ENCODE measurements around the gene TM6SF1. TPM values are rescaled to one million over a fixed set of nuclear protein-coding genes. Genes with fewer than 3 reads are reported as not detected.

TM6SF1 gene
- total RNA-seq, 4 donors from 2014 or later = 9.5 to 34.3 (median 14.0) TPM

- no peak for TF ChIP-seq CTCF (IDR thresholded peaks at IDR 0.05; ENCODE audit: low read depth)
Observed at GRCh38 chr15:83066034-83066733, 41.3 kb upstream of the TM6SF1 start.

- TF ChIP-seq CTCF (IDR thresholded peaks at IDR 0.05; ENCODE audit: low read depth) = no peak
Observed at GRCh38 chr15:83066734-83067637, 40.5 kb upstream of the TM6SF1 start, which contains the start of gene BTBD1. BTBD1 (minus strand) TSS chr15:83067252; CDS start chr15:83067151, 101 bp downstream.

GRCh38 chr15:83067638-83067962 lies 39.8 kb upstream of the TM6SF1 start:
- TF ChIP-seq CTCF (IDR thresholded peaks at IDR 0.05; ENCODE audit: low read depth) = no peak

GRCh38 chr15:83068054-83068453 lies 39.4 kb upstream of the TM6SF1 start:
- no peak for TF ChIP-seq CTCF (IDR thresholded peaks at IDR 0.05; ENCODE audit: low read depth)

GRCh38 chr15:83077491-83078230 lies 29.8 kb upstream of the TM6SF1 start:
- no peak for TF ChIP-seq CTCF (IDR thresholded peaks at IDR 0.05; ENCODE audit: low read depth)

- no peak for TF ChIP-seq CTCF (IDR thresholded peaks at IDR 0.05; ENCODE audit: low read depth)
Observed at GRCh38 chr15:83078712-83079111, 28.7 kb upstream of the TM6SF1 start.

Data from subcutaneous adipose tissue (tissue), 4 donors.